Neural cell (in vitro differentiated cells): ENCODE measurements around the gene PRRT1.

Experiments used
- EP300 ChIP-seq: fragments of 450-650 bp; conservative IDR thresholded peaks from 2 replicates; pipeline ENCODE4 v1.6.1; 2014; ENCODE audit warnings: antibody characterized with exemption, mild to moderate bottlenecking, moderate library complexity; ENCODE audit not compliant: poor library complexity, severe bottlenecking
- EZH2 ChIP-seq: fragments of 200-600, 300-800 bp; shearing (Covaris generic), sonication (generic); IDR thresholded peaks from 2 replicates; pipeline ENCODE4 v1.6.1; 2014; ENCODE audit warnings: antibody characterized with exemption, low read length, borderline replicate concordance, mild to moderate bottlenecking; ENCODE audit not compliant: insufficient read depth, poor library complexity, severe bottlenecking
- MXI1 ChIP-seq: fragments of 450-650 bp; conservative IDR thresholded peaks from 2 replicates; pipeline ENCODE4 v1.6.1; 2014; ENCODE audit warnings: antibody characterized with exemption, mild to moderate bottlenecking; ENCODE audit not compliant: poor library complexity, severe bottlenecking
- POLR2AphosphoS5 ChIP-seq: IDR thresholded peaks from 2 replicates; pipeline ENCODE4 v1.6.1; 2012
- RAD21 ChIP-seq: fragments of 450-650 bp; conservative IDR thresholded peaks from 2 replicates; pipeline ENCODE4 v1.6.1; 2014; ENCODE audit warnings: antibody characterized with exemption, mild to moderate bottlenecking, moderate library complexity
- SMC3 ChIP-seq: fragments of 450-650 bp; conservative IDR thresholded peaks from 2 replicates; pipeline ENCODE4 v1.6.1; 2014; ENCODE audit warnings: antibody characterized with exemption, mild to moderate bottlenecking, moderate library complexity; ENCODE audit not compliant: poor library complexity
- TAF1 ChIP-seq: IDR thresholded peaks from 2 replicates; pipeline ENCODE4 v1.6.1; 2012; ENCODE audit warnings: low read depth
- TF ChIP-seq, protein P1 (sequence below): fragments of 450-650 bp; IDR thresholded peaks from 2 replicates; pipeline ENCODE4 v1.5.1; 2014; ENCODE audit warnings: antibody characterized with exemption, mild to moderate bottlenecking, moderate library complexity; ENCODE audit not compliant: poor library complexity, severe bottlenecking
- TF ChIP-seq, protein P2 (sequence below): IDR thresholded peaks from 2 replicates; pipeline ENCODE4 v1.6.1; 2012; ENCODE audit warnings: borderline replicate concordance

DNA sequence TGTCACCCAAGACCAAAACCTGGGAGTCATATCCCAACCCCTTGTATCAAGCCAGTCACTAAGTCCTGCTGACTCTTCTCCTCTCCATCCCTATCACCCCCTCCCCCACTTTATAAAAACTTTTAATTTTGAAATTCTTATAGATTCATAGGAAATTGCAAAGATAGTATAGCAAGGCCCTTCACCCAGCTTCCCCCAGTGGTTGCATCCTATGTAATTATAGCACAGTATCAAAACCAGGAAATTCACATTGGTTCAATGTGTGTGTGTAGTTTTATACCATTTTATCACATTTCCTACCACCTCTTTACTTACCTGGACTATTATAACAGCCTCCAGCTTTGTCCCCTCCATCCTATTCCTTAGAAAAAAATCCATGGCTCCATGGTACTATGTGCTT, 6.3 kb upstream of the PRRT1 start:
- TF ChIP-seq, protein P1, sequence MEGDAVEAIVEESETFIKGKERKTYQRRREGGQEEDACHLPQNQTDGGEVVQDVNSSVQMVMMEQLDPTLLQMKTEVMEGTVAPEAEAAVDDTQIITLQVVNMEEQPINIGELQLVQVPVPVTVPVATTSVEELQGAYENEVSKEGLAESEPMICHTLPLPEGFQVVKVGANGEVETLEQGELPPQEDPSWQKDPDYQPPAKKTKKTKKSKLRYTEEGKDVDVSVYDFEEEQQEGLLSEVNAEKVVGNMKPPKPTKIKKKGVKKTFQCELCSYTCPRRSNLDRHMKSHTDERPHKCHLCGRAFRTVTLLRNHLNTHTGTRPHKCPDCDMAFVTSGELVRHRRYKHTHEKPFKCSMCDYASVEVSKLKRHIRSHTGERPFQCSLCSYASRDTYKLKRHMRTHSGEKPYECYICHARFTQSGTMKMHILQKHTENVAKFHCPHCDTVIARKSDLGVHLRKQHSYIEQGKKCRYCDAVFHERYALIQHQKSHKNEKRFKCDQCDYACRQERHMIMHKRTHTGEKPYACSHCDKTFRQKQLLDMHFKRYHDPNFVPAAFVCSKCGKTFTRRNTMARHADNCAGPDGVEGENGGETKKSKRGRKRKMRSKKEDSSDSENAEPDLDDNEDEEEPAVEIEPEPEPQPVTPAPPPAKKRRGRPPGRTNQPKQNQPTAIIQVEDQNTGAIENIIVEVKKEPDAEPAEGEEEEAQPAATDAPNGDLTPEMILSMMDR = no peak
- TF ChIP-seq EZH2 (no peak), POLR2AphosphoS5 (no peak), EP300 (no peak), SMC3 (no peak), RAD21 (no peak), TAF1 (no peak), MXI1 (no peak)
- TF ChIP-seq, protein P2, sequence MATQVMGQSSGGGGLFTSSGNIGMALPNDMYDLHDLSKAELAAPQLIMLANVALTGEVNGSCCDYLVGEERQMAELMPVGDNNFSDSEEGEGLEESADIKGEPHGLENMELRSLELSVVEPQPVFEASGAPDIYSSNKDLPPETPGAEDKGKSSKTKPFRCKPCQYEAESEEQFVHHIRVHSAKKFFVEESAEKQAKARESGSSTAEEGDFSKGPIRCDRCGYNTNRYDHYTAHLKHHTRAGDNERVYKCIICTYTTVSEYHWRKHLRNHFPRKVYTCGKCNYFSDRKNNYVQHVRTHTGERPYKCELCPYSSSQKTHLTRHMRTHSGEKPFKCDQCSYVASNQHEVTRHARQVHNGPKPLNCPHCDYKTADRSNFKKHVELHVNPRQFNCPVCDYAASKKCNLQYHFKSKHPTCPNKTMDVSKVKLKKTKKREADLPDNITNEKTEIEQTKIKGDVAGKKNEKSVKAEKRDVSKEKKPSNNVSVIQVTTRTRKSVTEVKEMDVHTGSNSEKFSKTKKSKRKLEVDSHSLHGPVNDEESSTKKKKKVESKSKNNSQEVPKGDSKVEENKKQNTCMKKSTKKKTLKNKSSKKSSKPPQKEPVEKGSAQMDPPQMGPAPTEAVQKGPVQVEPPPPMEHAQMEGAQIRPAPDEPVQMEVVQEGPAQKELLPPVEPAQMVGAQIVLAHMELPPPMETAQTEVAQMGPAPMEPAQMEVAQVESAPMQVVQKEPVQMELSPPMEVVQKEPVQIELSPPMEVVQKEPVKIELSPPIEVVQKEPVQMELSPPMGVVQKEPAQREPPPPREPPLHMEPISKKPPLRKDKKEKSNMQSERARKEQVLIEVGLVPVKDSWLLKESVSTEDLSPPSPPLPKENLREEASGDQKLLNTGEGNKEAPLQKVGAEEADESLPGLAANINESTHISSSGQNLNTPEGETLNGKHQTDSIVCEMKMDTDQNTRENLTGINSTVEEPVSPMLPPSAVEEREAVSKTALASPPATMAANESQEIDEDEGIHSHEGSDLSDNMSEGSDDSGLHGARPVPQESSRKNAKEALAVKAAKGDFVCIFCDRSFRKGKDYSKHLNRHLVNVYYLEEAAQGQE = no peak
